HG02798 (cell line): ENCODE measurements around the gene EPAS1.

ENCODE experiments used
- ATAC-seq: cut with Tn5 transposase; IDR thresholded peaks from one replicate; pipeline ENCODE4 v1.9.1; 2021; ENCODE audit warnings: mild to moderate bottlenecking; ENCODE audit not compliant: unreplicated experiment, poor library complexity

The EPAS1 gene

GRCh38 chr2:46273225-46273863 lies 23.9 kb upstream of the EPAS1 start:
- no peak for ATAC-seq

GRCh38 chr2:46273919-46274318 lies 23.3 kb upstream of the EPAS1 start:
- no peak for ATAC-seq

GRCh38 chr2:46274586-46274985 lies 22.6 kb upstream of the EPAS1 start:
- no peak for ATAC-seq

DNA sequence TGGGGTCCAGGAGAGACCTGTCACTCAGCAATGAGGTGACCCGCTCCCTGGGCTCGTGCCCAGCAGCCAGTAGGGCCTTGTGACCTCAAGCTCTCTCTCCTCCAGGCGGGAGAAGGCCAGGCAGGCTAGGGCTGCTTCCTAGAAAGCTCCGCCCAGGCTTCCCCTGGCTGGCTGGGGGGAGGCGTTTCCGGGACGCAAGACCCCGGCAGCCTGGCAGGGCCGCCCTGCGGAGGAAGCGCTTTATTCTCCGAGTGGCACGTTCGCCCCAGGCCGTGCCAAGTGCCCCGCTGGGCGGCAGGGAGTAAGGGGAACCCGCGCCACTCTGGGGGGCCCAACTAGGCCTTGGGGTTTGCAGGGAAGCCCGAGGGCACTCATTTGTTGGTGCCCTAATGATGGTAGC lies 21.2 kb upstream of the EPAS1 start:
- ATAC-seq = no peak

- no peak for ATAC-seq
These were observed 20.6 kb upstream of the EPAS1 start for GRCh38 chr2:46276642-46277041.

DNA sequence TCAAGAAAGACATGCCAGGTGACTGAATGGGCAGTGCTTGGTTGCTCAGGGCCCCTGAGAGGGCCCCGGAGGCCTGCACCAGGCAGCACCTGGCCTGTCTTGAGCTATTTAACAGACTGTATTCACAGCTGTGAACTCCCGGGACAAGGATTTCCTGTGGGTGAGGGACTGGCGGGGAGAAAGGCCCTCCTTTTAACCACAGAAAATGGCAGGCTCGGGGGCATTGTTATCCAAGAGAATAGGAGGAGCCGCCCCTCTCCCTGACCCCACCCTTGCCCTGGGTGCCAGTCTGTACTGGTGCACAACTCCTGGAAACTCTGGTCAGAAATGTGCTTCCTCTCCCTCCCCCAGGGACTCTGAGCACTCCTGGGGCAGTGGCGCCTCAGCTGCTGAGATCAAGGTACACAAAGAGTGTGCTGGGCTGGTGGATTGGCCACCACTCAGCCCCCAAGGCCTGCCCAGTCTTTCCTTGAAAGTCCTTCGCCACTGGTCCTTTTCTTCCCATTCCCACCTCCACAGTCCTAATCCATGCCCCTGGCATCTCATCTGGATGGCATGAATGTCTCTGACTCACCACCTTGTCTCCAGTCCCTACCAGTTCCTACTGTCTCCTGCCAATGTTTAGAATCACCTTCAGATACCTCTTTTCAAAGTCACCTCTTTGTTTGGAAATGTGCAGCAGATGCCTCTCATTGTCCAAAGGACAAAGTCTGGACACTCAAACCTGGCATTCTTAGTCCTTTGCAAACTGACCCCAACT lies 19.6 kb upstream of the EPAS1 start:
- ATAC-seq = no peak

GRCh38 chr2:46278952-46279351 lies 18.3 kb upstream of the EPAS1 start:
- ATAC-seq = no peak

- ATAC-seq = no peak
These were observed 15.3 kb upstream of the EPAS1 start for GRCh38 chr2:46281939-46282338.

DNA sequence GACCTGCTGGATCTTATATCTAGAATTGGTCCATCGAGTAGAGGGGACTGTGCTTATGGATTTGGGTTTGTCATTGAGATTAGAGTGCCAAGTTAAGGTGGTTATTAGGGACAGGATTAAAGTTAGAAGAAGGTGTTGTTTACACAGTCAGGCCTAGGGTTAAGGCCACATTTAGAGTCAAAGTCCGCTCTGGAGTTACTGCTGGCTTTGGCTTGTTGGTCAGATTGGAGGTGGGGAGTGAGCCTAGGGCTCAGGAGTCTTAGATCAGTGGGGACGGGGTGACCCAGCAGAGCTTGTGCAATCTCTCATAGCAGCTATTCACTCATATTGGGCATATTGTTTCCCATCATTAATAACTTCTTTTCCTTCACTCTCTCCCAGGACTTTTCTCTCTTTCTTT lies 13.5 kb upstream of the EPAS1 start:
- ATAC-seq = no peak

DNA sequence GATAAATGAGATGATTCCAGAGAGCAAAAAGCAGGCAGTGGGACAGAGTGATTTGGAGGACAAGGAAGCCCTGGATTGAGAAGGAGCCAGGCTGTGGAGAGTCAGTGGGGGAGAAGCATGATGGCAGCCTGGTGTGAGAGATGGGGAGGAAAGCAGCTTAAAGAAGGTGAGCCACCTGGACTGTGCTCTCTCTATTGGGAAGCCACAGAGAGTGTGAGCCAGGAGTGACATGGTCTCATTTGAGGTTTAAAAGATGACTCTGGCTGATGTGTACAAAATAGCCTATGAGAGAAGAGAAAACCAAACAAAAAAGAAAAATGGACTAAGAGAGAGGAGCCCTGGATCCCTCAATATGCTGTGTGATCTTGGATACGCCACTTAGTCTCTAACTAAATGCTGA lies 12.9 kb upstream of the EPAS1 start:
- no peak for ATAC-seq

GRCh38 chr2:46284796-46285195 lies 12.4 kb upstream of the EPAS1 start:
- no peak for ATAC-seq

GRCh38 chr2:46286715-46287114 lies 10.5 kb upstream of the EPAS1 start:
- ATAC-seq = no peak

- ATAC-seq = no peak
These were observed 7.1 kb upstream of the EPAS1 start for GRCh38 chr2:46290078-46290477.

DNA sequence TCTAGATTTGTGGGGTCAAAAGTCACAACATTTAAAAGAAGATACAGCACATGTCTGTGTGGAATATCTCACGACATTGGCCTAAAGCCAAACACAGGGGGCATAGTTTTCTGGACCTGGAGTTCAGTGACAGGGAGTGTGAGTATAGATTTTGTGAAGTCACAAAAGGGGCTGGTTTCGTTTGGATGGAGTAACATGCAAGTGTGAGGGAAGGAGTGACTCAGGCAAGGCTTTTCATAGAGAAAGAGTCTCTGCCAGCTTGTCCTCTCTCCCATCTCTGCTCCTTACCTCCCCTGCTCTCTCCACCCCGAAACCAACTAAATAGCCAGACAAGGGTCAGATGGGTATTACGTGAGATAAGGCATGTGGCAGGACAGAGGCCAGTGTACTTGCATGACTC lies 3.7 kb upstream of the EPAS1 start:
- ATAC-seq = no peak

- ATAC-seq = no peak
These were observed 2.9 kb upstream of the EPAS1 start for GRCh38 chr2:46294176-46294836.

DNA sequence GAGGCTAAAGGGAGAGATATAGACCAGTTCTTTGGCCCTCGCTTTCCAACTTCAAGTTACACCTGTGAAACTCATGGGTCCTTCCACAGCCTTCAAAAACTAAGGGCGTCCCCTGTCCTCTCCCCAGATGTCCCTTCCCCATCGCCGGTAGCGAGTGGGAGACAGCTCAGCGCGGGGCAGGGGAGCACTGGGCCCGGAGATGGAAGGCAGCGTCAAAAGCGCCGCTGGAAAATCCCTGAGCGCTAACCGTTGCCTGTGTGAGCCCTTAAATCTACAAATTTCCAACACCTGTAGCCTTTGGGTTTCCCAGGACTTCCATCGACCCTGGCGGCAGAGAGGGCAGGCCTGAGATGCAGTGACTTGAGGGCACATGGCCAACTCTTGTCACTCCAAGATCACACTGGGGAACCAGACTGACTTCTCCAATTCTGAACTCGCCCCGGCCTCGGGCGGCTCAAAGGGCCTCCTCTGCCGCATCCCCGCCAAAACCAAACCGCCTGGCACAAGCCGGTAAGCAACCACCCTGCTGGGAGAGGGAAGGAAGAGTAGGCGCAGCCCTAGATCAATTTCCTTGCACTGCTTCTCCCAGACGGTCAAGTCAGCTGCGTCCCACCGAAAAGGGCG lies 879 bp upstream of the EPAS1 start:
- no peak for ATAC-seq

DNA sequence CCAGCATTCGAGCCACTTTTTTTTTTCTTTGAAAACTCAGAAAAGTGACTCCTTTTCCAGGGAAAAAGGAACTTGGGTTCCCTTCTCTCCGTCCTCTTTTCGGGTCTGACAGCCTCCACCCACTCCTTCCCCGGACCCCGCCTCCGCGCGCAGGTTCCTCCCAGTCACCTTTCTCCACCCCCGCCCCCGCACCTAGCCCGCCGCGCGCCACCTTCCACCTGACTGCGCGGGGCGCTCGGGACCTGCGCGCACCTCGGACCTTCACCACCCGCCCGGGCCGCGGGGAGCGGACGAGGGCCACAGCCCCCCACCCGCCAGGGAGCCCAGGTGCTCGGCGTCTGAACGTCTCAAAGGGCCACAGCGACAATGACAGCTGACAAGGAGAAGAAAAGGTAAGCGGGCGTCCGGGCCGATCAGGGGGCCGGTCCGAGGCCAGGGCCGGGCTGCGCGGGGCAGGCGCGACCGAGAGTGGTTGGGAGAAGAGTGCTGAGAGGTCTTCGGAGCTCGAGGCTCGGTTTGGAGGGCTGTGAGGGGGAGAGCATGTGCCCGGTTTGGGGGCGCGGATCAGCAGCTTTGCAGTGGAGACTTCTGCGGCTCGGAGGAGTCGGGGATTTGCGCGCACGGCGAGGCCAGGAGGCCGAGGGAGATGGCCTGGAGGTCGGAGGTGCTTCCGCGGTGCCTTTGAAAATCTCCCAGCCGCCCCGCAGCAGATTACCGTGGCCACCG lies 502 bp downstream of the EPAS1 start:
- ATAC-seq = peak; percentile 33

DNA sequence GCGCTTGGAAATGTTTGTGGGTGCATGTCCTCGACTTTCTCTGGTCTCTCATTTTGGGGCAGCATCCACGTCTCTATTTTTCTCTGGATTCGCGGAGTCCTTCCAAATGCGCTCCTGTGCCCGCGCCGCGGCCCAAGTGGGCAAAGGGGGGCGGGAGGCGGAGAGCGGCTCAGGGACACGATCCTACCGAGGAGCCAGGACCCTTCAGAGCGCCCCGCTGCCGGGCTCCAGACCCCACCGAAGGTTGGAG lies 990 bp downstream of the EPAS1 start:
- ATAC-seq = no peak

DNA sequence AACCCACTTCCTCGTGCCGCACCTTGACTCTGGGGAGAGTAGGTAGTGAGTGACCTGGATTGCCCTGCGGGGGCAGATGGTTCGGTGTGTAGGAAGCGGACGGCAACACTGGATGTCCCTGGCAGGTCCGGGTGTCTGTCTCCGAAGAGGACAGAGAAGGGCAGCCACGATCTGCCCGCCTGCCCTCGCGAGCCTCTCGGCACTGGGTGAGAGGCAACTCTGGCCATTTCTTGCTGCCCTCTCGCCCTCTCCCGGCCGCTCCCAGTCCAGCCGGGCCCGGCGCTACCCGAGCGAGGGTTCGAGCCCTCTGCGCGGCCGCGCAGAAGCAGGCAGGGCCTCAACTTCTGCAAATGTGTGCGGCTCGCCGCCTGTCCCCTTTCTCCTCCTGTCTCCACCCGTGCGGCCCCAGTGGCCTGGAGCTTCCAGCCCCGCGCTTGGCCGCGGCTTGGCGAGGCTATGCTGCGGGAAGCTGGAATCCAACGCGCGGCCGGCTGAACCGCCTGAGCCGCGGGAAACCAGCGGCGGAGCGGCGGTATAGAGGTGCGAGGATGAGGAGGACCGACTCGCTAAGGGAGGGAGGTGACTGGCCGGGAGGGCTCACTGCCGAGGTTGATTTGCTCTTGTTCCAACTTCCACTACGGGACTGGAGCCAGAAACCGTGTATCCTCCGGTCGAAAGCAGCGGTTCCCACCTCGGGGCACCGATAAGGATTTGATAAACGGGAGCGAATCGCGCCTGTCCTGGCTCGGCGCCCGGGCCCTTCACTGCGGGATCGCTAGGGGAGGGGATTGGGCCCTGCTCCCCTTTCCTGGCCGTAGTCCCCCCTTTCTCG lies 1.5 kb downstream of the EPAS1 start:
- ATAC-seq = no peak
